Stomach (tissue), 9 donors: ENCODE results near the gene DISC1. TPM values are rescaled to one million over a fixed set of nuclear protein-coding genes. Genes with fewer than 3 reads are reported as not detected.
"Not testable (repeated sequence)": the region's sequence is repeated elsewhere in the genome, so short reads cannot be mapped to it uniquely, and the experiment has no call there.

ENCODE experiments used
- DNase-seq, 2 donors: peaks; one replicate each; pipeline versions ENCODE4 v3.0.0 to v3.0.0-alpha.2; 2013 to 2019
- H3K27ac ChIP-seq, 5 donors: fragments of 200-600 bp in 4 of 5; sonication (generic) in 4 of 5; one replicate each; pipeline ENCODE4 v1.5.1; 2013 to 2019; ENCODE audit warnings: mild to moderate bottlenecking in 1 of 5, moderate library complexity in 1 of 5
- H3K27me3 ChIP-seq, 3 donors: fragments of 200-600 bp; sonication (generic); one replicate each; pipeline ENCODE4 v1.5.1; 2017 to 2019; ENCODE audit warnings: mixed run types in 1 of 3
- H3K36me3 ChIP-seq, 4 donors: fragments of 200-600 bp; sonication (generic); 1 replicate in 3 of 4; 2 replicates in 1 of 4; pipeline ENCODE4 v1.5.1; 2016 to 2019
- H3K4me1 ChIP-seq, 4 donors: fragments of 200-600 bp; sonication (generic); one replicate each; pipeline ENCODE4 v1.5.1; 2016 to 2019
- H3K4me3 ChIP-seq, 4 donors: fragments of 200-600 bp; sonication (generic) in 3 of 4; one replicate each; pipeline ENCODE4 v1.5.1; 2016 to 2019; ENCODE audit warnings: mild to moderate bottlenecking in 1 of 4
- H3K9me3 ChIP-seq, 4 donors: fragments of 200-600 bp; sonication (generic); one replicate each; pipeline ENCODE4 v1.5.1; 2016 to 2019
- EP300 ChIP-seq: sonication (generic); formaldehyde crosslinking; IDR thresholded peaks from one replicate; pipeline ENCODE4 v1.6.1; 2017; ENCODE audit warnings: antibody characterized with exemption
- POLR2A ChIP-seq, 4 donors: fragments of 450-650 bp; IDR thresholded peaks; one replicate each; pipeline ENCODE4 v1.6.1; 2016; ENCODE audit warnings: antibody characterized with exemption in 4 of 4, control low read depth in 2 of 4, mild to moderate bottlenecking in 1 of 4, moderate library complexity in 1 of 4
- POLR2AphosphoS5 ChIP-seq, 3 donors: sonication (generic); formaldehyde crosslinking; IDR thresholded peaks; one replicate each; pipeline ENCODE4 v1.6.1; 2016; ENCODE audit warnings: antibody characterized with exemption in 3 of 3
- WGBS, 5 donors: extraction: QIAGEN DNeasy Blood & Tissue Kit in 3 of 5; methylation state at CpG; one replicate each; pipeline versions ENCODE4 v1.1.5 to v1.1.7; 2013 to 2018; 5-methylcytosine and 5-hydroxymethylcytosine counted together
- intact Hi-C: fragments of 100-400 bp; cut with DNase I; formaldehyde crosslinking; loops from one replicate; pipeline ENCODE4 v1.15.1; 2023; ENCODE audit warnings: low total_unique reads
- polyA plus RNA-seq, 3 donors: library from polyadenylated mRNA; stranded (reverse); fragments of 200-250 nt; gene quantifications; one replicate each; pipeline ENCODE4 v1.2.3, GENCODE V29; 2013
- total RNA-seq, 5 donors: library from RNA; depleted of rRNA; stranded (reverse); fragments of >200 nt; gene quantifications; one replicate each; pipeline versions ENCODE4 v1.1.0 to v1.2.3, GENCODE V29; 2014 to 2016
- TF ChIP-seq, protein P1 (sequence below), 7 experiments: fragments of 450-650 bp in 4 of 7; fragments of 200-600 bp in 3 of 7; sonication (generic) in 3 of 7; IDR thresholded peaks; one replicate each; pipeline ENCODE4 v1.5.1; 2016 to 2019; ENCODE audit warnings: antibody characterized with exemption in 7 of 7, control low read depth in 2 of 7, mild to moderate bottlenecking in 1 of 7
- donor health status: healthy with polysubstance abuse.
- donor health status: Bipolar disorder and iron deficiency.
- donor health status: healthy.

DISC1 gene
- total and polyA plus RNA-seq, 8 donors, result 0.43 to 29.8 (median 1.6) TPM

DNA sequence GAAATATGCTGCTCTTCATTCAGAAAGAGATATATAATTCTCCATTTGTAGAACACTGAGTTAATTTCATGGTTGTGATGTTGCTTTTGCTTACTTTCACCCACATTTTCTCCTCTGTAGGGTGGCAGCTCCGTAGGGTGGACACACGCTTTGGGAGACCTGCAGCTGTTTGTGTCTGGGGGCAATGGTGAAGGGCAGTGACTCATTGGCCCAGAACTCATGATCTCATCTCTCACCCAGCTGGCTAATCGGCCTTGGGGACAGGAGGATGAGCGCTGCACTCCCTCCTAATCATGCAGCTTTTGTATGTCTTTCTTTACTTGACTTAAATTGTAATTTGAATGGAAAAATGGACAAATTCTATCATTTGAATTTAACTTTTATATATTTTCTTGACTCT lies 9.6 kb downstream of the DISC1 start:
- H3K36me3 ChIP-seq, result no peaks in the 10 kb centered on the region
- intact Hi-C loops, result no loop called here
- no peak for TF ChIP-seq POLR2A (IDR thresholded peaks at IDR 0.05)
- TF ChIP-seq EP300, result no peak
- no peak for TF ChIP-seq POLR2AphosphoS5 (IDR thresholded peaks at IDR 0.05)
- TF ChIP-seq, protein P1, sequence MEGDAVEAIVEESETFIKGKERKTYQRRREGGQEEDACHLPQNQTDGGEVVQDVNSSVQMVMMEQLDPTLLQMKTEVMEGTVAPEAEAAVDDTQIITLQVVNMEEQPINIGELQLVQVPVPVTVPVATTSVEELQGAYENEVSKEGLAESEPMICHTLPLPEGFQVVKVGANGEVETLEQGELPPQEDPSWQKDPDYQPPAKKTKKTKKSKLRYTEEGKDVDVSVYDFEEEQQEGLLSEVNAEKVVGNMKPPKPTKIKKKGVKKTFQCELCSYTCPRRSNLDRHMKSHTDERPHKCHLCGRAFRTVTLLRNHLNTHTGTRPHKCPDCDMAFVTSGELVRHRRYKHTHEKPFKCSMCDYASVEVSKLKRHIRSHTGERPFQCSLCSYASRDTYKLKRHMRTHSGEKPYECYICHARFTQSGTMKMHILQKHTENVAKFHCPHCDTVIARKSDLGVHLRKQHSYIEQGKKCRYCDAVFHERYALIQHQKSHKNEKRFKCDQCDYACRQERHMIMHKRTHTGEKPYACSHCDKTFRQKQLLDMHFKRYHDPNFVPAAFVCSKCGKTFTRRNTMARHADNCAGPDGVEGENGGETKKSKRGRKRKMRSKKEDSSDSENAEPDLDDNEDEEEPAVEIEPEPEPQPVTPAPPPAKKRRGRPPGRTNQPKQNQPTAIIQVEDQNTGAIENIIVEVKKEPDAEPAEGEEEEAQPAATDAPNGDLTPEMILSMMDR (IDR thresholded peaks at IDR 0.05), result no peak
- DNase-seq, result no peak
- no peak overlapping the region for H3K4me3 ChIP-seq
- no peaks in the 10 kb centered on the region for H3K9me3 ChIP-seq
- no peaks in the 10 kb centered on the region for H3K27me3 ChIP-seq
- WGBS, 5 donors, result 59 to 78% (median 67%) methylated on average over 4 of the region's 4 CpGs
- no peak overlapping the region for H3K27ac ChIP-seq
- no peaks in the 10 kb centered on the region for H3K4me1 ChIP-seq

- DNase-seq, H3K27ac ChIP-seq, H3K9me3 ChIP-seq, intact Hi-C loops, H3K4me3 ChIP-seq, H3K36me3 ChIP-seq, H3K4me1 ChIP-seq, H3K27me3 ChIP-seq: not testable (repeated sequence)
- WGBS, 5 donors, result 94 to 100% (median 97%) methylated on average over 2 of the region's 2 CpGs
These were observed 10.3 kb downstream of the DISC1 start for GRCh38 chr1:231636922-231637321.

- no peaks in the 10 kb centered on the region for H3K27me3 ChIP-seq
- no peak overlapping the region for H3K4me3 ChIP-seq
- no peaks in the 10 kb centered on the region for H3K36me3 ChIP-seq
- no peak for DNase-seq
- no peak for TF ChIP-seq POLR2A (IDR thresholded peaks at IDR 0.05)
- 85 to 90% (median 88%) methylated on average over 1 of the region's 1 CpG for WGBS, 5 donors
- no peaks in the 10 kb centered on the region for H3K4me1 ChIP-seq
- no peaks in the 10 kb centered on the region for H3K9me3 ChIP-seq
- H3K27ac ChIP-seq, result no peak overlapping the region
- intact Hi-C loops, result no loop called here
These were observed 12.1 kb downstream of the DISC1 start for GRCh38 chr1:231638647-231639046.

- no peak for TF ChIP-seq EP300
- no peak for TF ChIP-seq POLR2A (IDR thresholded peaks at IDR 0.05)
- no peak for TF ChIP-seq POLR2AphosphoS5 (IDR thresholded peaks at IDR 0.05)
- Histone ChIP-seq H3K27ac (no peak overlapping the region), H3K9me3 (no peaks in the 10 kb centered on the region), H3K4me1 (no peaks in the 10 kb centered on the region), H3K36me3 (no peaks in the 10 kb centered on the region), H3K27me3 (no peaks in the 10 kb centered on the region), H3K4me3 (no peak overlapping the region)
- intact Hi-C loops, result no loop called here
- WGBS, 5 donors, result 21 to 34% (median 27%) methylated on average over 1 of the region's 1 CpG
- DNase-seq, result no peak
These were observed 13.2 kb downstream of the DISC1 start for GRCh38 chr1:231639819-231640218.

DNA sequence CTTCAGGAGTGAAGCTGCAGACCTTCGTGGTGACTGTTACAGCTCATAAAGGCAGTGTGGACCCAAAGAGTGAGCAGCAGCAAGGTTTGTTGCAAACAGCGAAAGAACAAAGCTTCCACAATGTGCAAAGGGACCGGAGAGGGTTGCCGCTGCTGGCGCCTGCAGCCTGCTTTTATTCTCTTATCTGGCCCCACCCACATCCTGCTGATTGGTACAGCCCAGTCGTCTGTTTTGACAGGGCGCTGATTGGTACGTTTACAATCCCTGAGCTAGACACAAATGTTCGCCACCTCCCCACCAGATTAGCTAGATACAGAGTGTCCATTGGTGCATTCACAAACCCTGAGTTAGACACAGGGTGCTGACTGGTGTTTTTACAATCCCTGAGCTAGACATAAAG lies 14.9 kb downstream of the DISC1 start:
- H3K9me3 ChIP-seq, intact Hi-C loops, H3K4me1 ChIP-seq, H3K36me3 ChIP-seq, H3K4me3 ChIP-seq, DNase-seq, H3K27ac ChIP-seq, H3K27me3 ChIP-seq: not testable (repeated sequence)
- 77 to 91% (median 79%) methylated on average over 9 of the region's 9 CpGs for WGBS, 5 donors

DNA sequence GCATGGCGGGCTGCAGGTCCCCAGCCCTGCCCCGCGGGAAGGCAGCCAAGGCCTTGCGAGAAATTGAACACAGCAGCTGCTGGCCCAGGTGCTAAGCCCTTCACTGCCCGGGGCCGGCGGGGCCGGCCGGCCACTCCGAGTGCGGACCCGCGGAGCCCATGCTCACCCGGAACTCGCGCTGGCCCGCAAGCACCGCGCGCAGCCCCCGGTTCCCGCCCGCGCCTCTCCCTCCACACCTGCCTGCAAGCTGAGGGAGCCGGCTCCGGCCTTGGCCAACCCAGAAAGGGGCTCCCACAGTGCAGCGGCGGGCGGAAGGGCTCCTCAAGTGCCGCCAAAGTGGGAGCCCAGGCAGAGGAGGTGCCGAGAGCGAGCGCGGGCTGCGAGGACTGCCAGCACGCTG lies 15.5 kb downstream of the DISC1 start:
- intact Hi-C loops, H3K27me3 ChIP-seq, DNase-seq, H3K36me3 ChIP-seq, H3K27ac ChIP-seq, H3K4me3 ChIP-seq, H3K9me3 ChIP-seq, H3K4me1 ChIP-seq: not testable (repeated sequence)
- 97 to 98% (median 98%) methylated on average over 23 to 36 of the region's 36 CpGs for WGBS, 5 donors

GRCh38 chr1:231642618-231643017 lies 16.0 kb downstream of the DISC1 start:
- TF ChIP-seq POLR2AphosphoS5 (IDR thresholded peaks at IDR 0.05) (no peak), POLR2A (IDR thresholded peaks at IDR 0.05) (no peak), EP300 (no peak)
- TF ChIP-seq, protein P1 (IDR thresholded peaks at IDR 0.05), result no peak
- Histone ChIP-seq H3K36me3 (no peaks in the 10 kb centered on the region), H3K27me3 (no peaks in the 10 kb centered on the region), H3K4me1 (no peaks in the 10 kb centered on the region), H3K27ac (no peak overlapping the region), H3K4me3 (no peak overlapping the region), H3K9me3 (no peaks in the 10 kb centered on the region)
- intact Hi-C loops, result no loop called here
- 42 to 52% (median 47%) methylated on average over 2 of the region's 2 CpGs for WGBS, 5 donors
- no peak for DNase-seq
